Measurements from ENCODE around the gene ERGIC1.

GRCh38 chr5:172897481-172898217, 63.6 kb downstream of the ERGIC1 start:
- TF ChIP-seq CTCF (IDR thresholded peaks at IDR 0.05), result no peak
- peak; percentile 74 for TF ChIP-seq EP300 (IDR thresholded peaks at IDR 0.05)

Measured in stomach (tissue), 4 donors.